Measurements from ENCODE around the gene ARL5A. TPM values are rescaled to one million over a fixed set of nuclear protein-coding genes. Genes with fewer than 3 reads are reported as not detected.

The ARL5A gene
- total and polyA plus RNA-seq, 8 donors, result 4.6 to 27.5 (median 16.5) TPM

- Histone ChIP-seq H3K36me3 (no peaks in the 10 kb centered on the region), H3K27ac (no peak overlapping the region), H3K27me3 (no peaks in the 10 kb centered on the region), H3K4me1 (no peaks in the 10 kb centered on the region), H3K9me3 (no peaks in the 10 kb centered on the region), H3K4me3 (no peak overlapping the region)
- no peak for TF ChIP-seq CTCF (IDR thresholded peaks at IDR 0.05)
- FAIRE-seq (no peak), DNase-seq (no peak), ATAC-seq (no peak)
- WGBS, 2 donors, result 98 to 100% methylated on average over 1 of the region's 1 CpG
- intact Hi-C loops (cut with DNase I), result no loop called here
Observed at GRCh38 chr2:151769606-151770005, 58.6 kb downstream of the ARL5A start.

- Histone ChIP-seq H3K9me3 (no peaks in the 10 kb centered on the region), H3K36me3 (no peaks in the 10 kb centered on the region), H3K4me3 (no peak overlapping the region), H3K4me1 (no peaks in the 10 kb centered on the region), H3K27ac (no peak overlapping the region), H3K27me3 (no peaks in the 10 kb centered on the region)
- FAIRE-seq (no peak), DNase-seq (no peak), ATAC-seq (no peak)
- intact Hi-C loops (cut with DNase I), result no loop called here
- 84 to 91% methylated on average over 2 of the region's 2 CpGs for WGBS, 2 donors
- TF ChIP-seq CTCF (IDR thresholded peaks at IDR 0.05), result no peak
Observed at GRCh38 chr2:151767536-151767935, 60.7 kb downstream of the ARL5A start.

- Histone ChIP-seq H3K27me3 (no peaks in the 10 kb centered on the region), H3K9me3 (no peaks in the 10 kb centered on the region), H3K4me3 (no peak overlapping the region), H3K27ac (no peak overlapping the region), H3K4me1 (no peaks in the 10 kb centered on the region), H3K36me3 (no peaks in the 10 kb centered on the region)
- no peak for DNase-seq
- FAIRE-seq, result no peak
- intact Hi-C loops (cut with DNase I), result no loop called here
- ATAC-seq, result no peak
- no peak for TF ChIP-seq CTCF (IDR thresholded peaks at IDR 0.05)
- WGBS, 2 donors, result 85 to 93% methylated on average over 4 of the region's 4 CpGs
Observed at GRCh38 chr2:151766437-151767153, 61.6 kb downstream of the ARL5A start.

GRCh38 chr2:151765760-151766410 lies 62.3 kb downstream of the ARL5A start:
- TF ChIP-seq CTCF (IDR thresholded peaks at IDR 0.05), result no peak
- H3K9me3 ChIP-seq, result no peaks in the 10 kb centered on the region
- no peaks in the 10 kb centered on the region for H3K27me3 ChIP-seq
- intact Hi-C loops (cut with DNase I), result no loop called here
- 95 to 98% methylated on average over 10 of the region's 10 CpGs for WGBS, 2 donors
- no peaks in the 10 kb centered on the region for H3K36me3 ChIP-seq
- DNase-seq (peak in 1 of 6 donors; percentile 27), ATAC-seq (no peak), FAIRE-seq (no peak)
- no peak overlapping the region for H3K27ac ChIP-seq
- H3K4me1 ChIP-seq, result no peaks in the 10 kb centered on the region
- H3K4me3 ChIP-seq, result no peak overlapping the region

GRCh38 chr2:151762694-151763093 lies 65.5 kb downstream of the ARL5A start:
- FAIRE-seq (no peak), ATAC-seq (no peak), DNase-seq (no peak)
- no peak overlapping the region for H3K27ac ChIP-seq
- H3K27me3 ChIP-seq, result no peaks in the 10 kb centered on the region
- H3K4me1 ChIP-seq, result no peaks in the 10 kb centered on the region
- H3K36me3 ChIP-seq, result no peaks in the 10 kb centered on the region
- no peak for TF ChIP-seq CTCF (IDR thresholded peaks at IDR 0.05)
- no peaks in the 10 kb centered on the region for H3K9me3 ChIP-seq
- H3K4me3 ChIP-seq, result no peak overlapping the region
- intact Hi-C loops (cut with DNase I), result no loop called here
- 57 to 65% methylated on average over 3 of the region's 3 CpGs for WGBS, 2 donors

Data from pancreas (tissue), 10 donors.